GM12891 (cell line): ENCODE measurements around the gene CTNNA1.
"Not testable (repeated sequence)": the region's sequence is repeated elsewhere in the genome, so short reads cannot be mapped to it uniquely, and the experiment has no call there.

Experiments used
- DNase-seq: peaks from one replicate; pipeline ENCODE4 v3.0.0; 2011; ENCODE audit warnings: low spot score; ENCODE audit not compliant: insufficient read length
- FAIRE-seq: peaks from 2 replicates; lab custom pipeline; 2011; peaks lifted over from hg19 to GRCh38; lab: Jason Lieb, UNC
- PAX5 ChIP-seq: IDR thresholded peaks from 2 replicates; pipeline ENCODE4 v1.6.1; 2011; ENCODE audit warnings: low read length, moderate library complexity, mild to moderate bottlenecking; ENCODE audit not compliant: insufficient read depth, severe bottlenecking
- POLR2A ChIP-seq: IDR thresholded peaks from 2 replicates; pipeline ENCODE4 v1.6.1; 2011; ENCODE audit warnings: low read depth, low read length, control low read depth
- POLR2AphosphoS5 ChIP-seq: IDR thresholded peaks from 2 replicates; pipeline ENCODE4 v1.6.1; 2011; ENCODE audit warnings: low read depth, low read length, control low read depth
- POU2F2 ChIP-seq: IDR thresholded peaks from 2 replicates; pipeline ENCODE4 v1.6.1; 2011; ENCODE audit warnings: low read depth, mild to moderate bottlenecking, control low read depth, low read length, moderate library complexity
- SPI1 ChIP-seq: IDR thresholded peaks from 2 replicates; pipeline ENCODE4 v1.6.1; 2011; ENCODE audit warnings: low read depth, low read length, control low read depth
- TAF1 ChIP-seq: IDR thresholded peaks from 2 replicates; pipeline ENCODE4 v1.6.1; 2011; ENCODE audit warnings: low read depth, low read length, control low read depth

Gene CTNNA1

DNA sequence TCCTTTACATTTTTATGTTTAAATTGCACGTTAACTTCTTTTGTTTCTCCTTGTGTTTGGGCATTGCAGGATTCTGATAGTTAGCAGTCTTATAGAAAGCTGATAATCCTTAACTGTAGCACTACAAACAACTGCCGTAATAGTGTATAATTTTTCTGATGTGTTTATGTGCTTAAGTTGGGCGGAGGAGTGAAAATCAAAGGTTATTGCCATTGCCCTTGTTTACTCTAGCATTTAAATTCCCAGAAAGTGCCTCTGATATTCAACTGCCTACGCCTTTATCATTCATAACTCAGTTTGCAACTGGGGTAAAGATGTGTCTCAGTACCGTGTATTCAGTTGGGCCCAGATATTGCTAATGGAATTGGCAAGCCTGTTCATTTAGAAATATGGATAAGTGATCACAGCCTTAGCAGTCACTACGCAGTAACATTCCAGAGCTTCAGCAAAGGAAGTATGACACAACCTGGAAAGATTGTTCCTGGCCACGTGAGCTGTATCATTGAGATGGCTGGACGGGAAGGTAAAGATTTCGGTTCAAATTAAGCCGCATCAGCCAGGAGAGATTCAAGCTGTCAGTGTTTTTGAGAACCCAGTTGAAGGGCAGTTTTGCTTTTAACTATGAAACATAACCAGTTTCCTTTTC, 150.0 kb downstream of the CTNNA1 start:
- no peak for TF ChIP-seq TAF1
- TF ChIP-seq PAX5 = no peak
- no peak for TF ChIP-seq POU2F2
- TF ChIP-seq SPI1 = no peak
- TF ChIP-seq POLR2AphosphoS5 = no peak
- TF ChIP-seq POLR2A = no peak
- no peak for DNase-seq
- no peak for FAIRE-seq

- DNase-seq (no peak), FAIRE-seq (no peak)
- TF ChIP-seq POLR2A (no peak), SPI1 (no peak), TAF1 (no peak), PAX5 (no peak), POU2F2 (no peak), POLR2AphosphoS5 (no peak)
Observed at GRCh38 chr5:138905541-138905940, 152.3 kb downstream of the CTNNA1 start.

- DNase-seq (no peak), FAIRE-seq (no peak)
- TF ChIP-seq POLR2AphosphoS5 = no peak
- no peak for TF ChIP-seq PAX5
- no peak for TF ChIP-seq POLR2A
- TF ChIP-seq TAF1 = no peak
- TF ChIP-seq SPI1 = no peak
- no peak for TF ChIP-seq POU2F2
Observed at GRCh38 chr5:138909734-138910133, 156.5 kb downstream of the CTNNA1 start.

- DNase-seq = no peak
- TF ChIP-seq POLR2AphosphoS5 (no peak), POU2F2 (no peak), POLR2A (no peak), TAF1 (no peak), PAX5 (no peak), SPI1 (no peak)
- no peak for FAIRE-seq
Observed at GRCh38 chr5:138910546-138911185, 157.4 kb downstream of the CTNNA1 start.

GRCh38 chr5:138911441-138911840, 158.2 kb downstream of the CTNNA1 start:
- TF ChIP-seq POLR2AphosphoS5 (no peak), POU2F2 (no peak)
- FAIRE-seq = no peak
- no peak for DNase-seq

DNA sequence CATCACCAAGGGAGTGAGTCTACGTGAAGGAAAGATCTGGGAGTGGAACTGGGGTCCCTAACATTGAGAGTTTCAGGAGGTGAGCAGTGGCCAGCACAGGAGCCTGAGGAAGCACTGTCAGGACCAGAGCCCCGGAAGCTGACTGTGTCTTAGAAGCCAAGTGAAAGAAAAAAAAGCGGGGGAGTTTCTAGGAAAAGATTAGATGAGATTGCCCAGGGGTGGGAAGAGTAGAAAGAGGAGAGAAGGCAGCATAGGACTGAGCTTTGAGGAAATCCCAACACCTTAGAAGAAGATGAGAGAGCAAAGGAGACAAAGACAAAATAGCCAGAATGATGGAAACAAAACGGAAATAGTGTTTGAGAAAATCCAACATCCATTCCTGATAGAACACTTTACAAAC, 158.9 kb downstream of the CTNNA1 start:
- DNase-seq = no peak
- no peak for FAIRE-seq
- TF ChIP-seq SPI1 (no peak), POLR2A (no peak), POU2F2 (no peak), PAX5 (no peak), TAF1 (no peak), POLR2AphosphoS5 (no peak)

DNA sequence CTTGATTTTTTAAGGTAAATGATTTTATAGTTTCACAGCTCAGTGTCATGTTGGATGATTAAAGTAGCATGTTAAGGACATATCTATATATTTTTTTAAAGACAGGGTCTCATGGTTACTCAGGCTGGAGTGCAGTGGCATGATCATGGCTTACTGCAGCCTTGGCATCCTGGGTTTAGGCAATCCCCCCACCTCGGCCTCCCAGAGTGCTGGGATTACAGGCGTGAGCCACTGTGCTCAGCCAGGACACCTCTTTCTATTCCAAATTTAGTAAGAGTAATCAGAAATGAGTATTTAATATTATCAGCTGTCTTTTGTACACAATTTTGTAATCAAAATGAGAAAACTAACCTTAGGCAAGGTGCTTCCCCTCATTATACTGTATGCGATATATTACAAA, 160.5 kb downstream of the CTNNA1 start:
- TF ChIP-seq POU2F2 (no peak), POLR2AphosphoS5 (no peak), POLR2A (no peak), TAF1 (no peak), PAX5 (no peak), SPI1 (no peak)
- DNase-seq (no peak), FAIRE-seq (no peak)

GRCh38 chr5:138914338-138914737, 161.1 kb downstream of the CTNNA1 start:
- FAIRE-seq (no peak), DNase-seq (no peak)
- TF ChIP-seq SPI1 = no peak
- TF ChIP-seq POLR2AphosphoS5 = no peak
- no peak for TF ChIP-seq POLR2A
- TF ChIP-seq PAX5 = no peak

DNA sequence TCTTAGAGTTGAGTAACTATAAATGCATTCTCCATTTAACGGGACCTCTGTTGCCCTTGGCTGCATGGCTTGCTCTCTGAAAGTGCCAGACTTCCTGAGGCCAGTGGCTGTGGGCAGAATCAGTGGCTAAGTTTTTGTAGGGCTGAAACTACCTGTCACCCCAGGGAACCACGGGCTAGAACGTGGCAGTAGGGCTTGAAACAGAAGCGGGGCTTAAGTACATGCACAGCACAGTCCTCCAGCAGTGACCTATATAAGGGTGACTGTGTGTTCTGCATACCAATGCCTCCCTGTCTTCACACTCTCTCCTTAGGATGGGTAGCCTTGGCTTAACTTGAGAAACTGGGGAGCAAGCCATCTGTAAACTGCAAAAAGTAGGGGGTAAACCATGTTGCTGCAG, 165.5 kb downstream of the CTNNA1 start:
- DNase-seq (no peak), FAIRE-seq (no peak)
- TF ChIP-seq TAF1 (no peak), POU2F2 (no peak), POLR2A (no peak), POLR2AphosphoS5 (no peak), PAX5 (no peak), SPI1 (no peak)

DNA sequence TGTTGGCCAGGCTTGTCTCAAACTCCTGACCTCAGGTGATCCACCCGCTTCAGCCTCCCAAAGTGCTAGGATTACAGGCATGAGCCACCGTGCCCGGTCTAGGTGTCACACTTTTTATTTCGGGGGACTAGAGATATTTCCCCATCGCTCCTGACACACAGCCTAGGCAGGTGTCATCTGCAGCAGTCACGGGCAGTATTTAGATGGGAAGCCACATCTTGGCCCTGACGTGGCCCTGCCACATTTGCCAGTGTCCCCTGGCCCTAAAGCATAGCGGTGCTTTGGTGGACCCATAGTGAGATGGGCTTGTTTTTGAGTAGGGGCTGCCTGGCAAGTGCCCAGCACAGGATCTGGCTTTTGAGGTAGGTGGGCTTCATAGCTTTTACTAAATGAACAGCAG, 167.0 kb downstream of the CTNNA1 start:
- TF ChIP-seq POU2F2 (no peak), POLR2AphosphoS5 (no peak), PAX5 (no peak), SPI1 (no peak), TAF1 (no peak), POLR2A (no peak)
- no peak for DNase-seq
- FAIRE-seq = no peak

GRCh38 chr5:138921362-138921761, 168.1 kb downstream of the CTNNA1 start:
- DNase-seq, FAIRE-seq: not testable (repeated sequence)
